RWPE1 (cell line): ENCODE results near the gene RASGRP2.
A peak's percentile ranks its signal among the peaks of the same experiment; 100 is the strongest.

Experiments used
- CTCF ChIA-PET: fragments of 350-600 bp; sonication (Branson Sonifier 250); formaldehyde crosslinking; extraction: SDS; loops from one replicate; lab custom pipeline; 2021; lab: Yijun Ruan, JAX
- POLR2A ChIA-PET: fragments of 400-600 bp; formaldehyde crosslinking; extraction: SDS; loops from one replicate; lab custom pipeline; 2020; ENCODE audit warnings: antibody characterized with exemption; ENCODE audit not compliant: low non-redundant PET; lab: Yijun Ruan, JAX
- DNase-seq: peaks from one replicate; pipeline ENCODE4 v3.0.0; 2012; ENCODE audit warnings: low spot score
- H3K27ac ChIP-seq: fragments of 450-650 bp; 2 replicates; pipeline ENCODE4 v1.5.1; 2017
- CTCF ChIP-seq: fragments of 450-650 bp; conservative IDR thresholded peaks from 2 replicates; pipeline ENCODE4 v1.5.1; 2017; ENCODE audit warnings: low read depth, mild to moderate bottlenecking

The RASGRP2 gene

GRCh38 chr11:64713781-64714363 is 30.1 kb downstream of the RASGRP2 start:
- TF ChIP-seq CTCF, result no peak
- ChIA-PET CTCF (interaction anchor here (0.6 to 1.3 kb wide), 3 partner anchors 10 to 853 kb away, joined by 3 to 4 read pairs (median 4); no protein-coding TSS in a partner anchor), POLR2A (no interaction called here)
- no peak for DNase-seq
- no peak overlapping the region for H3K27ac ChIP-seq

- CTCF ChIA-PET, result interaction anchor here (0.6 to 1.3 kb wide), 2 partner anchors 10 to 24 kb away, joined by 3 to 4 read pairs; no protein-coding TSS in a partner anchor
- peak; percentile 36 for DNase-seq
- TF ChIP-seq CTCF, result no peak
Observed at GRCh38 chr11:64713016-64713707, 30.8 kb downstream of the RASGRP2 start.

GRCh38 chr11:64712430-64713015 is 31.4 kb downstream of the RASGRP2 start:
- no peak for DNase-seq
- no peak for TF ChIP-seq CTCF
- CTCF ChIA-PET, result no interaction called here
- POLR2A ChIA-PET, result no interaction called here
- H3K27ac ChIP-seq, result no peak overlapping the region

More at GRCh38 chr11:64713016-64713707, 30.8 kb downstream of the RASGRP2 start:
- H3K27ac ChIP-seq, result no peak overlapping the region
- POLR2A ChIA-PET, result no interaction called here

- no peak for DNase-seq
- POLR2A ChIA-PET, result no interaction called here
- CTCF ChIA-PET, result no interaction called here
- no peak for TF ChIP-seq CTCF
- H3K27ac ChIP-seq, result no peak overlapping the region
Observed at GRCh38 chr11:64711956-64712362, 32.0 kb downstream of the RASGRP2 start.

- DNase-seq, result no peak
- CTCF ChIA-PET, result interaction anchor here (0.7 kb wide), 1 partner anchor 23 kb away, joined by 3 read pairs; no protein-coding TSS in a partner anchor
- POLR2A ChIA-PET, result no interaction called here
- no peak for TF ChIP-seq CTCF
- no peak overlapping the region for H3K27ac ChIP-seq
Observed at GRCh38 chr11:64711138-64711955, 32.6 kb downstream of the RASGRP2 start.
